Endothelial cell of hepatic sinusoid (primary cell): Measurements from ENCODE around the gene HOMER1.

ENCODE experiments used
- in situ Hi-C: cut with HindIII; loops from 2 replicates; pipeline ENCODE4 v1.10.0; 2017; ENCODE audit warnings: low sequenced_read_pairs

Gene HOMER1

GRCh38 chr5:79513704-79514390, at the start of gene HOMER1:
Gene HOMER1, minus strand, starts transcription at chr5:79514134. Its CDS starts 1,360 bp downstream, at chr5:79512774.
- in situ Hi-C loops = no loop called here

DNA sequence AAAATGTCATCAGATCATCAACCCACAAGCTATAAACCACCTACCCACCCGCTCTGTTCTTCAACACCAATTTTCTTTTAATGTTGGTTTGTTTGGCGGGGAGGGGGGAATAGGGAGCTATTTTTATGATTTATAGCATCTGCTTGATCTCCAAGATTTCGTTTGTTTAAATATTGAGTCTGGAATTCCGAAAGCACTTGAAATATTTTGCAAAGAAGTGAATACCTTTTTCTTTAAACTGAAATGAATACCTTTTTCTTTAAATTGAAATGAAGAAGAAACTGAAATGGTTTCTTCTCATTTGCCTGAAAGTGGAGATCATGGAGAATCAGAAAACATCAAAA, 49.3 kb upstream of the HOMER1 start:
- in situ Hi-C loops = no loop called here

DNA sequence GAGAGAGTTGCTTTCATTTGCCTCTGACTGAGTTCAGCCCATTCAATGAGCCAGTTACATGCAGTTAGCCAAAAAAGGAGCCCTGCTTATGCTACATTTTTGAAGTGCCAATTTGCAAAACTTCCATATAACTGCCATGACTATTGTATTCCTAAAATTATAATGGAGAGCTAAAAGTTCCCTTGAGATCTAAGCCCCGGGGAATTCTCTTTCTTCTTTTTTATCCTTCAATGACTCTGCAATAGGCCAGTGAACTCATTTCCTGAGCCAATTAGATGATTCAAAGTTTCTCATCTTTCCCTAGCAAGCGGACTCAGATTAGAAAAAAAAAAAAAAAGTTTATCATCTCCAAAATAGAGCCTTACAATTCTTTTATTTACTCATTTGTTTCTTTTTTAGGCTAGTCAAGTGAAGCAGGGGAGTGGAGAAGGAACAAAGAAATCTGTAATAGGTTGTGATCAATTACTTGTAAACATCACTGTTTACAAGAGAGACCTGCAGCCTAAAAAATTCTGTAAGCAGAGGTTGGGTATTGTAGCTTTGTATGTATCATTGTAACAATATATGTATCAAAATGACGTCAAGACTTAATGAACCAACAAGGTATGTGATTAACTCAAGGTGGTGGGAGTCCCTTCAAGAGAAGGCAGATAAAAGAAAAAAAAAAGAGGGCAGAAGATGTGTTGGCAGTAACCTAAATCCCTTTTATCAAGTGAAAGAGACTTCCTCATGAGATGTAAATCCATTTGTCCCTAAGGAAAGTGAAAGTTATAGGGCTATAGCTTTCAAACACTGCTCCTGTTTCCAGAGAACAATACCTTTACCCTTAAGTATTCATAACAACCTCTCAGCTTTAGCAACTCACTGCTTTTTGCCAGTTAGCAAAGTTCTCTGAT, 48.7 kb upstream of the HOMER1 start:
- in situ Hi-C loops = no loop called here

DNA sequence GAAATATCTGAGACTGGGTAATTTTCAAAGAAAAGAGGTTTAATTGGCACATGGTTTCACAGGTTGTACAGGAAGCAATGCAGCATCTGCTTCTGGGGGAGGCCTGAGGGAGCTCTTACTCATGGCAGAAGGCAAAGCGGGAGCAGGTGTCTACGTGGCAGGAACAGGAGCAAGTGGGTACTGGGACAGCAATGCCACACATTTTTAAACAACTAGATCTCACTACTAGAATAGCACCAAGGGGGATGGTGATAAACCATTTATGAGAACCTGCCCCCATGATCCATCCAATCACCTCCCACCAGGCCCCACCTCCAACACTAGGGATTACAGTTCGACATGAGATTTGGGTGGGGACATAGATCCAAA, 47.6 kb upstream of the HOMER1 start:
- in situ Hi-C loops = no loop called here

DNA sequence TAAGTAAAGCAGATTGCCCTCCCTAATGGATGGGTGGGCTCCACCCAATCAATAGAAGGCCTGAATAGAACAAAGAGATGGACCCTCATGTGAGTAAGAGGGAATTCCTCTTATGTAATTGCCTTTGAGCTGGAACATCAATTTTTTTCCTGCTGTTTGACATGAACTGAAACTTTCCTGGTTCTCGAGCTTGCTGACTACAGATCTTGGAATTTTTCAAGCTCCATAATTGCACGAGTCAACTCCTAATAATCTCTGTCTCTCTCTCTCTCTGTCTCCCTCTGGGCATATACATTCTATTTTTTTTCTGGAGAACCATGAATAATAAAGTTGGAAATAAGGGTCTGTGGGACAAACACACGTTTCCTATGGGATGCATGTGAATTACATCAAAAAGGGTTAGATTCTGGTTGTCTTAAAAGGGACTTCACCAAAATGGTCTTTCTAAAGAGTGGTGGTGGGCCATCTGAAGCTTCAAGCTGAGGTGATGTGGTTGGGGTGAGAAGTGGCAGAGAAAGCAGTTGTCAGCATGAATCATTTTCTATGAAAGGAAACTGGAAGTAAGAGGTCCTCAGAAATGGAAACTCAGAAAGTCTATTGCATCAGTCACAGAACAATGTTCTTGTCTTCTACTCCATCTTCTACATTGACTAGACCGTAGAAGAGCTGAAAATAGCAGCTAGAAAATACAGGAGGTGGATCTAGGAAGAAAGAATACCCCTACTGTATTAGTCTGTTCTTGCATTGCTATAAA, 47.0 kb upstream of the HOMER1 start:
- in situ Hi-C loops = no loop called here

DNA sequence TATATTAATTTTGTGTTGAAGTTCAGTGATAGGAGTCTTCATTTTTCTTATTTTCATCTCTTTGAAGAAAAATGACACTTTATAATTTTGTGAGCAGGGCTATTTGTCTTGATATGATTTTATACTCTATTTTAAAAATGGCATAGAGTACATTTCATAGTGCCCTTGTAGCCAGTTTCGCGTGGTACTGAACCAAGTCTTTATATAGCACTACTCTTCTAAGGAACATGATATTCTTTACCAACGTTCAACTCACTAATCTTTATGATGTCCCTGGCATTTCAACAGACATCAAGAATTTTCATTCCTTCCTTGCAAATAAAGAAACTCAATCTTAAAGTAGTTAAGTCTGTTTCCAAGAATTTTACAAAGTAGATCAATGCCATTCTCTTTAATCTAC, 41.5 kb upstream of the HOMER1 start:
- in situ Hi-C loops = no loop called here

DNA sequence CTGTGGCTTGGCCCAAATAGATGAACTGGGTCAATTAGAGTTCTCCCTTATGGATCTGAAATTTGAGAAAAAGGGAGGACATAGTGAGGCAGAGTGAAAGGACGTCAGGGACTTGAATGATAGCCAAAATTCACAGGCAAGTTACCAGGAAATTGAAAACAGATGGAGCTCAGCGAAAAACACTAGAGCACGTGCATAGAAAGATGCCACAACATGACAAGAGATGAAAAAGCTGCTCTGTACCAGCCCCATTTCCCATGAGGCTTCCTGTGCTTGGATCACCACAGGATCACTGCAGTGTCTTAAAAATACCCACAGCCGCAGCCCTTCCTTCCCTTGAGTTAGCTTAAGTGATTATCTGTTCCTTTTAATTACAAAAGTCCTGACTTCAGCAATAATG, 39.0 kb upstream of the HOMER1 start:
- in situ Hi-C loops = no loop called here

GRCh38 chr5:79547982-79548381, 34.0 kb upstream of the HOMER1 start:
- in situ Hi-C loops = loop anchor here (25.0 kb wide), 1 partner anchor 314 kb away; no protein-coding TSS in a partner anchor

DNA sequence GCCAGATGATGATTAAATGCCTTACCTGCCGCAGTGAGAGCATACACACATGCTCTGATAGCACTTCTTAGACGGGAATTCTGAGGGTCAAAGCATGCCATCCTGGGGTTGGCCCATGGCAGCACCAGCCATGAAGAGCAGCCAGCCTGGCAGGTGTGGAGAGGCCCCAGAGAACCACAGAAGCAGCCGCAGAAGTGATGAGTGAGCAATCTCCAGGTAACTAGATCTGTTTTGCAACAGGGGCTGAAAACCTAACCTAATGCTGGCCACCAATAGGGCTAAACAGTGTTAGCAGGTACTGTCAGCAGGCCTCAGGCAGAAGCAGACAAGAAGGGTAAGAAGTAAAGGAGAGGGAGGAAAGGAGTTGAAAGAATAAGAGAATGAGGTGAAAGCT, 33.5 kb upstream of the HOMER1 start:
- in situ Hi-C loops = loop anchor here (25.0 kb wide), 1 partner anchor 315 kb away; no protein-coding TSS in a partner anchor

DNA sequence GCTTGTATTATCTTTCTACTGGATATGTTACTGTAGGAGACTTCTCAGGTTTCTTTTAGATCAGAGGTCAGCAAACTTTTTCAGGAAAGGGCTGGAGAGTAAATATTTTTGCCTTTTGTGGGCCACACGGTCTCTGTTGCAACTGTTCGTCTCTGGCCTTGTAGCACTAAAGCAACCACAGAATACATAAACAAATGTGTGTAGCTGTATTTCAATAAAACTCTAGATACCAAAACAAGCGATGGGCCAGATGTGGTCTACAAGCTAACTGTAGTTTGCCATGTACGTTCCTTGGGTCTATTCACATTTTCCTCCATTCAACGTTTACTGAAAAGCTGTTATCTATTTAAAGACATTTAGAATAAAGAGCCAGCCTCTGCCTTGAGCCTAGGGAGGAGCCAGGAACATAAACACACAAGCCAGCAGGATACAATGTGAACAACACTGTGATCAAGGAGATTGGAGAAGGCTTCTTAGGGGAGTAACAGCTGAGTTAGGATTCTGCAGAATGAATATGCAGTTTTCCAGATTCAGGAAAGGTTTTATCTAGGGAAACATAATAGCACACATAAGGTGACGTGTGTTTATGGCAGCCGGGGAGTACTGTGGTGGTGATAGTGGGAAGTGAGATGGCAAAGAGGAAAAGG, 33.0 kb upstream of the HOMER1 start:
- in situ Hi-C loops = loop anchor here (25.0 kb wide), 1 partner anchor 315 kb away; no protein-coding TSS in a partner anchor

DNA sequence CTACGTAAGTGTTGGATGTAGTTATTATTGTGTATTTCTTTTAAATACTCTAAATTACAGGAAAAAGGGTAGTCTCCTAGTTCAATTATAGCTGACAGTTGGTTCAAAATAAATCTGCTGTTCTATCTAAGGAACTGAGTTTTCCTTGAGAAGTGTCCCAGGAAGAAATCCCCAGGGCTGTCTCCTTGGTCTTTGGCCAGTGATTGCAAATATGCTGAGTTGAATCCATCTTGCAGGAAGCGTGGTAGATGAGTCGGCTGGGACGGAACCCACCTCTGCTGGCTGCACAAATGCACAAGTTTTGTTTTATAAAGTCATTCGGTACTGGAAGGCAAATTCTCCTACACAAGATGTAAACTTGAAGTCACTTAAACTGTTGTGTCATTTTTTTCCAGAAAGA, 30.2 kb upstream of the HOMER1 start:
- in situ Hi-C loops = loop anchor here (25.0 kb wide), 1 partner anchor 318 kb away; no protein-coding TSS in a partner anchor

- in situ Hi-C loops = loop anchor here (25.0 kb wide), 1 partner anchor 321 kb away; no protein-coding TSS in a partner anchor
Measured at GRCh38 chr5:79540939-79541338, 27.0 kb upstream of the HOMER1 start.

DNA sequence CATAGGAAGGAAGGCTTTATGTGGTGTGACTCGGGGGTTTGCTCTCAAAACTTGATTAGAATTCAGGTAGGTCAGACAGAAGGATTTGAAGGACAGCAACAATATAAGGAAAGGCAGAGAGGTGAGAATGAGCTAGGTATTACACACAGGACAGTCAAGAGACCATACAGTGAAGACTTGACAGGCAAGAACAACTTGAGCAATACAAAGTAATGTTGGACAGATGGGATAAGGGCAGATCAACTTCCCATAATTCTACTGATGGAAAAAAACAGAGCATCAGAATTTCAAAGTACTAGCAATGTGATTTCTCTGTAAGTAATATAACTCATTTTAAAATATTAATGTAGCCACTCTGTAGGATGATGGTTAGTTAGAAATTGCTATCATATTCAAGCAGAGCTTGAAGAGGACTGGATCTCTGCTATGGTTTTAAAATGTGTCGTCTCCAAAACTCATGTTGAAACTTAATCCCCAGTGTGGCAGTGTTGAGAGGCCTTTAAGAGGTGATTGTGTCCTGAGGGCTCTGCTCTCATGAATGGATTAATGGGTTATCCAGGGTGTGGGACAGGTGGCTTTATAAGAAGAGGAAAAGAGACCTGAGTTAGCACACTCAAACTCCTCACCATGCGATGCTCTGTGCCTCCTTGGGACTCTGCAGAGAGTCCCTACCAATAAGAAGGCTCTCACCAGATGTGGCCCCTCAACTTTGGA, 22.4 kb upstream of the HOMER1 start:
- in situ Hi-C loops = loop anchor here (25.0 kb wide), 1 partner anchor 326 kb away; no protein-coding TSS in a partner anchor

- in situ Hi-C loops = loop anchor here (25.0 kb wide), 1 partner anchor 327 kb away; no protein-coding TSS in a partner anchor
Measured at GRCh38 chr5:79535477-79536192, 21.7 kb upstream of the HOMER1 start.

DNA sequence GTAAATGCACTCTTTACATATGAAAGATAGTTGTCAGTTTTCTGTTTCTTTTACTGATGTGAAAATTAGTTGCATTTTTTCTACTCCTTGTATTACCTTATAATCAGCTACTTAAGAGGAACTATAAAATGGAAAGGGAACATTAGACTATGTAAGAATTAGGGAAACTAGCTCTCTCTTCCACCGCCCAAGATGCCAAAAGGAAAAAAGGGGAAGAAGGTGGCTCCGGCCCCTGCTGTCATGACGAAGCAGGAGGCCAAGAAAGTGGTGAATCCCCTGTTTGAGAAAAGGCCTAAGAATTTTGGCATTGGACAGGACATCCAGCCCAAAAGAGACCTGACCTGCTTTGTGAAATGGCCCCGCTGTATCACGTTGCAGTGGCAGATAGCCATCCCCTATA, 15.2 kb upstream of the HOMER1 start:
- in situ Hi-C loops = loop anchor here (25.0 kb wide), 1 partner anchor 333 kb away; no protein-coding TSS in a partner anchor

DNA sequence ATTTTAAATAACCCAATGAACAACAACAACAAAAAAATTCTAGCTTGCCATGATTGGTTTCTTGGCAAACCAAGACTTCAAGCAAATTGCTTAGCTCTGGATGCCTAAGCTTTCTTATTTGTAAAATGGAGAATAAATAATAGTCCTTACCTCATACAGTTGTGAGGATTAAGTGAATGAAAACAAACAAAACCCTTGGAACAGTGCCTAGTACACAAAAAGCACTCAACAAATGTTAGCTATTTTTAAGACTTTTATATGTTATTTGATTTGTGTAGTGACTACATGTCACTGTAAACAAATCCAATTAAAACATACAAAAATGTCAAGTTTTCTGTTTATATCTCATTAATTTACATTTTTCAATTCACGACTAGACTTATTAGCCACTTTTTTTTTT, 13.5 kb upstream of the HOMER1 start:
- in situ Hi-C loops = loop anchor here (25.0 kb wide), 1 partner anchor 335 kb away; no protein-coding TSS in a partner anchor

DNA sequence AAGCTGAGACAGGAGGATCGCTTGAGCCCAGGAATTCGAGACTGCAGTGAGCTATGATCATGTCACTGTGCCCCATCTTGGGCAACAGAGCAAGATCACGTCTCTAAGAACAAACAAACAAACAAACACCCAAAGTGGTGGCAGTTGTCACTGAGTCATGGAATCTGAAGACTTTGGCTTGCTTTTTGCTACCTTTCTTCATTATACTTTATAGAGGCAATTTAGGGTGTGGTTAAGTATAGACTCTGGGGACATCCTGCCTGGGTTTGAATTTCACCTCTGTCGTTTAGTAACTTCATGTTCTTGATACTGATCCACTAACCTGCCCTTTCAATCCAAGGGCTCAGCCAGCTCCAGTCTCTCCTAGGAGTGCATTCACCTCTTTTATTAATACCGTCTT, 13.0 kb upstream of the HOMER1 start:
- in situ Hi-C loops = loop anchor here (25.0 kb wide), 1 partner anchor 335 kb away; no protein-coding TSS in a partner anchor

GRCh38 chr5:79526493-79526892, 12.6 kb upstream of the HOMER1 start:
- in situ Hi-C loops = loop anchor here (25.0 kb wide), 1 partner anchor 336 kb away; no protein-coding TSS in a partner anchor

DNA sequence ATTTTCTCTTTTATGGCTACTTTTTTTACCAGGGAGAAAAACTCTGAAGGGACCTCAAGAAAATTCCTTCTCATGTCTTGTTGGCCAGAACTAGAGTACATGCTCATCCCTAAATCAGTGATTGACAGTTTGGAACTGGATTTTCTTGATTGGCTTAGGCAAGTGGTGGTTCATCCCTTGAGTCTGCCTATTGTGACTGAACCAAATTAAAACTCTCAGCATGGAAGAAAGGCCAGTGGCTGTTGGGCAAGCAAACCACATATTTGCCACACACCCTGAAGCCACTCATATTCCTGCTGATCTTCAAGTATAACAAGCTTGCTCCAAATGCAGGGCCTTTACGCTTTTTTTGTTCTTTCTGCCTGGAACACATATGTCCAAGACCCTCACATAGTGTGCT, 7.2 kb upstream of the HOMER1 start:
- in situ Hi-C loops = no loop called here
